Measurements from ENCODE around the gene DNAJB6. TPM values are rescaled to one million over a fixed set of nuclear protein-coding genes. Genes with fewer than 3 reads are reported as not detected.

DNAJB6 gene
- total RNA-seq, 1 experiment from 2014 or later: 82.5 TPM

- H3K79me2 ChIP-seq (ENCODE audit: insufficient read depth, low read length): peaks cover 100% of the 10 kb centered on the region
- peaks cover 0 to 16% of the 10 kb centered on the region in 2 experiments; a peak in 2 of 4 replicates for H3K4me1 ChIP-seq (ENCODE audit: control insufficient read depth in 1 of 2, insufficient read depth in 2 of 2, low read length in 2 of 2)
- H3K27me3 ChIP-seq (ENCODE audit: insufficient read depth, low read length): no peaks in the 10 kb centered on the region
- H3K9me3 ChIP-seq (ENCODE audit: control insufficient read depth in 1 of 2, insufficient read depth in 1 of 2, low read depth in 1 of 2, low read length in 2 of 2): no peaks in the 10 kb centered on the region
- H4K20me1 ChIP-seq (ENCODE audit: insufficient read depth): peaks cover 41% of the 10 kb centered on the region
- peaks cover 11 to 25% of the 10 kb centered on the region in 2 experiments; a peak in 3 of 4 replicates for H3K36me3 ChIP-seq (ENCODE audit: control insufficient read depth in 1 of 2, insufficient read depth in 2 of 2, low read length in 2 of 2)
- H3K9me2 ChIP-seq (ENCODE audit: insufficient read depth): no peaks in the 10 kb centered on the region
- no peak overlapping the region for H3K4me3 ChIP-seq (replicated peaks in 1 of 2; ENCODE audit: low read depth in 1 of 2, low read length in 2 of 2)
- no peak overlapping the region for H3K4me2 ChIP-seq (ENCODE audit: low read length)
- POLR2A ChIA-PET: no interaction called here
- no peak overlapping the region for H3K9ac ChIP-seq (ENCODE audit: low read length)
- CTCF ChIA-PET: interaction anchor here (1.2 kb wide), 1 partner anchor 18 kb away, joined by 3 read pairs; no protein-coding TSS in a partner anchor
- DNase-seq (ENCODE audit: low read depth, low spot score) (no peak), ATAC-seq (no peak)
- TF ChIP-seq YY1 (IDR thresholded peaks at IDR 0.05; ENCODE audit: extremely low read depth, insufficient replicate concordance, low read depth, low read length): no peak
- no peak for TF ChIP-seq EZH2phosphoT487 (IDR thresholded peaks at IDR 0.05; ENCODE audit: borderline replicate concordance)
- TF ChIP-seq ZNF274 (IDR thresholded peaks at IDR 0.05; ENCODE audit: low read depth, low read length): no peak
- TF ChIP-seq ELF1 (IDR thresholded peaks at IDR 0.05; ENCODE audit: borderline replicate concordance, low read depth): no peak
- no peak for TF ChIP-seq ZFX (IDR thresholded peaks at IDR 0.05)
- TF ChIP-seq RAD21 (IDR thresholded peaks at IDR 0.05; ENCODE audit: low read depth): no peak
- TF ChIP-seq CBX3 (IDR thresholded peaks at IDR 0.05; ENCODE audit: low read depth): no peak
- TF ChIP-seq ZBTB33 (IDR thresholded peaks at IDR 0.05; ENCODE audit: extremely low read depth, insufficient replicate concordance, low read length): no peak
- no peak for TF ChIP-seq CTCF (IDR thresholded peaks at IDR 0.05 in 2 of 3, conservative IDR thresholded peaks at IDR 0.05 in 1 of 3; ENCODE audit: borderline replicate concordance in 1 of 3, insufficient read depth in 1 of 3, low read depth in 2 of 3, low read length in 2 of 3)
- no peak for TF ChIP-seq SRF (IDR thresholded peaks at IDR 0.05; ENCODE audit: low read depth)
- no peak for TF ChIP-seq MAX (IDR thresholded peaks at IDR 0.05)
- no peak for TF ChIP-seq CEBPB (IDR thresholded peaks at IDR 0.05; ENCODE audit: low read depth)
- TF ChIP-seq SIN3A (IDR thresholded peaks at IDR 0.05; ENCODE audit: low read depth): no peak
- no peak for TF ChIP-seq TCF7L2 (IDR thresholded peaks at IDR 0.05; ENCODE audit: borderline replicate concordance, extremely low read depth, insufficient read depth, insufficient read length)
- no peak for TF ChIP-seq EZH2 (IDR thresholded peaks at IDR 0.05)
- no peak for TF ChIP-seq JUND (IDR thresholded peaks at IDR 0.05)
- no peak for TF ChIP-seq EGR1 (IDR thresholded peaks at IDR 0.05; ENCODE audit: low read depth)
- TF ChIP-seq POLR2A (IDR thresholded peaks at IDR 0.05; ENCODE audit: borderline replicate concordance, extremely low read depth, insufficient read depth, insufficient read length): no peak
- no peak for TF ChIP-seq SP1 (IDR thresholded peaks at IDR 0.05; ENCODE audit: low read depth)
- H3K27ac ChIP-seq (ENCODE audit: low read depth, low read length): no peak overlapping the region
- RAD21 ChIA-PET (ENCODE audit: low non-redundant PET in 1 of 2, low total read pairs in 2 of 2, uncharacterized antibody in 2 of 2, unreplicated experiment in 2 of 2): no interaction called here
- intact Hi-C loops (cut with micrococcal nuclease): no loop called here
- H2AFZ ChIP-seq (ENCODE audit: low read depth, low read length, poor library complexity, severe bottlenecking): no peak overlapping the region
- no TSS peak for BruUV-seq (replicated peaks)
Measured at GRCh38 chr7:157357129-157358040, 20.6 kb downstream of the DNAJB6 start.
